Dermis microvascular lymphatic vessel endothelial cell (primary cell): ENCODE data around the gene AHCYL1. TPM values are rescaled to one million over a fixed set of nuclear protein-coding genes. Genes with fewer than 3 reads are reported as not detected.

Source experiments
- DNase-seq, 2 donors: peaks; one replicate each; pipeline versions ENCODE4 v3.0.0 to v3.0.0-alpha.2; 2010; ENCODE audit warnings: low read depth in 2 of 2
- total RNA-seq: library from RNA; depleted of rRNA; stranded (reverse); fragments of >200 nt; gene quantifications from 2 replicates; pipeline ENCODE4 v1.2.1, GENCODE V29; 2014

AHCYL1 gene
- total RNA-seq, 1 donor from 2014 or later = 39.7 TPM

- DNase-seq = no peak
Observed at GRCh38 chr1:109976762-109977161, 7.8 kb upstream of the AHCYL1 start.

GRCh38 chr1:109977225-109977624, 7.3 kb upstream of the AHCYL1 start:
- DNase-seq = no peak

GRCh38 chr1:109977657-109978378, 6.7 kb upstream of the AHCYL1 start:
- no peak for DNase-seq

- DNase-seq = peak in 1 of 2 donors; percentile 68
Observed at GRCh38 chr1:109978761-109979488, 5.6 kb upstream of the AHCYL1 start.

- DNase-seq = peak; percentile 70 to 92
Observed at GRCh38 chr1:109979489-109980091, 5.0 kb upstream of the AHCYL1 start.

GRCh38 chr1:109980324-109981003, 4.1 kb upstream of the AHCYL1 start:
- peak in 1 of 2 donors; percentile 54 for DNase-seq

- no peak for DNase-seq
Observed at GRCh38 chr1:109981004-109981335, 3.6 kb upstream of the AHCYL1 start.

- DNase-seq = no peak
Observed at GRCh38 chr1:109983380-109984189, 980 bp upstream of the AHCYL1 start.

GRCh38 chr1:109984190-109984455, 442 bp upstream of the AHCYL1 start:
- DNase-seq = no peak

- DNase-seq = no peak
Observed at GRCh38 chr1:109985247-109986053, 885 bp downstream of the AHCYL1 start.

GRCh38 chr1:109986054-109986444, 1.5 kb downstream of the AHCYL1 start:
- DNase-seq = no peak

GRCh38 chr1:109988349-109988914, 3.9 kb downstream of the AHCYL1 start:
- DNase-seq = no peak

- no peak for DNase-seq
Observed at GRCh38 chr1:109989506-109990301, 5.1 kb downstream of the AHCYL1 start.

- DNase-seq = no peak
Observed at GRCh38 chr1:109990302-109990653, 5.7 kb downstream of the AHCYL1 start.

GRCh38 chr1:109991400-109991925, 6.9 kb downstream of the AHCYL1 start:
- no peak for DNase-seq

GRCh38 chr1:109993885-109994284, 9.3 kb downstream of the AHCYL1 start:
- DNase-seq = no peak

- no peak for DNase-seq
Observed at GRCh38 chr1:109994654-109995053, 10.1 kb downstream of the AHCYL1 start.

- DNase-seq = no peak
Observed at GRCh38 chr1:109995536-109995935, 11.0 kb downstream of the AHCYL1 start.

GRCh38 chr1:109996476-109996875, 11.9 kb downstream of the AHCYL1 start:
- DNase-seq = no peak
